H1 (cell line): ENCODE results near the gene TUBA4B. TPM values are rescaled to one million over a fixed set of nuclear protein-coding genes. Genes with fewer than 3 reads are reported as not detected.

Experiments used
- CTCF ChIA-PET: fragments of 300-600 bp; sonication (Branson Sonifier 250); formaldehyde crosslinking; loops from one replicate; lab custom pipeline; 2021; ENCODE audit not compliant: partially characterized antibody; lab: Charles Lee
- POLR2A ChIA-PET: fragments of 300-600 bp; sonication (Branson Sonifier 250); formaldehyde crosslinking; loops from one replicate; lab custom pipeline; 2021; ENCODE audit warnings: inconsistent platforms; ENCODE audit not compliant: partially characterized antibody; lab: Charles Lee
- DNase-seq, 2 experiments: peaks; one replicate each; pipeline versions ENCODE4 v3.0.0 to v3.0.0-alpha.2; 2010 to 2022; ENCODE audit warnings: low spot score in 2 of 2, low read depth in 1 of 2, mixed read lengths in 1 of 2
- FAIRE-seq: peaks from 2 replicates; lab custom pipeline; 2011; peaks lifted over from hg19 to GRCh38; lab: Jason Lieb, UNC
- H2AFZ ChIP-seq: 2 replicates; pipeline ENCODE4 v1.8.1; 2012; ENCODE audit warnings: low read length, inconsistent platforms
- H2AK5ac ChIP-seq: 2 replicates; pipeline ENCODE4 v1.6.1; 2013; ENCODE audit warnings: low read depth, low read length
- H2BK120ac ChIP-seq: replicated peaks from 2 replicates; pipeline ENCODE3; 2013; ENCODE audit warnings: low read depth, low read length, inconsistent platforms
- H2BK12ac ChIP-seq: 2 replicates; pipeline ENCODE4 v1.6.1; 2013; ENCODE audit warnings: low read depth, low read length
- H2BK15ac ChIP-seq: 2 replicates; pipeline ENCODE4 v1.6.1; 2013; ENCODE audit warnings: low read length
- H2BK20ac ChIP-seq: 2 replicates; pipeline ENCODE4 v1.6.1; 2013; ENCODE audit warnings: low read length
- H2BK5ac ChIP-seq: 2 replicates; pipeline ENCODE4 v1.6.1; 2013; ENCODE audit warnings: low read depth, low read length
- H3K14ac ChIP-seq: 2 replicates; pipeline ENCODE4 v1.6.1; 2013; ENCODE audit warnings: inconsistent platforms; ENCODE audit not compliant: insufficient read length
- H3K18ac ChIP-seq: 2 replicates; pipeline ENCODE4 v1.6.1; 2013; ENCODE audit warnings: low read length; ENCODE audit errors: extremely low read depth
- H3K23ac ChIP-seq: 2 replicates; pipeline ENCODE4 v1.6.1; 2013; ENCODE audit warnings: inconsistent platforms; ENCODE audit not compliant: insufficient read length
- H3K23me2 ChIP-seq: 2 replicates; pipeline ENCODE4 v1.6.1; 2013; ENCODE audit warnings: low read depth, low read length
- H3K27ac ChIP-seq: 2 replicates; pipeline ENCODE4 v1.6.1; 2011; ENCODE audit warnings: low read depth, low read length, inconsistent platforms
- H3K27me3 ChIP-seq, 4 experiments: replicated peaks in 1 of 4; 1 replicate in 1 of 4; 2 replicates in 3 of 4; pipeline versions ENCODE4 v1.6.1 to v1.8.1; 2011 to 2013; ENCODE audit warnings: low read length in 3 of 4, mild to moderate bottlenecking in 3 of 4, inconsistent platforms in 2 of 4, mixed read lengths in 2 of 4, moderate library complexity in 1 of 4; ENCODE audit not compliant: control insufficient read depth in 3 of 4, insufficient read depth in 3 of 4; ENCODE audit errors: extremely low read depth in 1 of 4
- H3K36me3 ChIP-seq, 4 experiments: 2 replicates each; pipeline versions ENCODE4 v1.6.1 to v1.8.1; 2011 to 2013; ENCODE audit warnings: mild to moderate bottlenecking in 4 of 4, low read length in 3 of 4, moderate library complexity in 2 of 4, control low read depth in 1 of 4, inconsistent platforms in 1 of 4; ENCODE audit not compliant: insufficient read depth in 4 of 4, control insufficient read depth in 2 of 4
- H3K4ac ChIP-seq: replicated peaks from 2 replicates; pipeline ENCODE3; 2013; ENCODE audit warnings: low read length, low read depth, mixed read lengths, inconsistent platforms; ENCODE audit not compliant: insufficient read length
- H3K4me1 ChIP-seq, 4 experiments: replicated peaks in 1 of 4; 1 replicate in 1 of 4; 2 replicates in 3 of 4; pipeline versions ENCODE4 v1.6.1 to v1.8.1; 2011 to 2013; ENCODE audit warnings: low read length in 3 of 4, inconsistent platforms in 2 of 4, mixed read lengths in 1 of 4; ENCODE audit not compliant: insufficient read depth in 4 of 4, control insufficient read depth in 3 of 4
- H3K4me2 ChIP-seq, 2 experiments: 2 replicates each; pipeline versions ENCODE4 v1.6.1 to v1.8.1; 2011 to 2013; ENCODE audit warnings: low read depth in 2 of 2, low read length in 2 of 2, control low read depth in 1 of 2, inconsistent platforms in 1 of 2, mild to moderate bottlenecking in 1 of 2; ENCODE audit not compliant: insufficient read depth in 1 of 2
- H3K4me3 ChIP-seq, 4 experiments: fragments of 200-600, 300-600 bp in 1 of 4; sonication (generic), shearing (Covaris generic), sonication (Bioruptor Twin) in 1 of 4; 2 replicates each; pipeline versions ENCODE4 v1.5.1 to v1.8.1; 2011 to 2016; ENCODE audit warnings: low read length in 4 of 4, low read depth in 3 of 4, control low read depth in 2 of 4, inconsistent platforms in 2 of 4, mild to moderate bottlenecking in 2 of 4, mixed read lengths in 1 of 4, moderate library complexity in 1 of 4; ENCODE audit not compliant: insufficient read depth in 2 of 4; ENCODE audit errors: extremely low read depth in 1 of 4
- H3K56ac ChIP-seq: replicated peaks from 2 replicates; pipeline ENCODE3; 2013; ENCODE audit warnings: low read depth, mild to moderate bottlenecking, mixed read lengths, low read length, inconsistent platforms; ENCODE audit not compliant: insufficient read length
- H3K79me1 ChIP-seq: 2 replicates; pipeline ENCODE4 v1.6.1; 2013; ENCODE audit warnings: low read depth, low read length, control low read depth
- H3K79me2 ChIP-seq, 2 experiments: 2 replicates each; pipeline versions ENCODE4 v1.6.1 to v1.8.1; 2012 to 2013; ENCODE audit warnings: low read length in 2 of 2, mild to moderate bottlenecking in 2 of 2, inconsistent platforms in 1 of 2; ENCODE audit not compliant: insufficient read depth in 2 of 2, control insufficient read depth in 1 of 2
- H3K9ac ChIP-seq, 4 experiments: replicated peaks in 1 of 4; 1 replicate in 1 of 4; 2 replicates in 3 of 4; pipeline versions ENCODE4 v1.6.1 to v1.8.1; 2011 to 2013; ENCODE audit warnings: low read depth in 3 of 4, low read length in 3 of 4, control low read depth in 2 of 4, mild to moderate bottlenecking in 2 of 4, moderate library complexity in 2 of 4, inconsistent platforms in 1 of 4; ENCODE audit errors: extremely low read depth in 1 of 4
- H3K9me3 ChIP-seq, 2 experiments: 2 replicates each; pipeline versions ENCODE4 v1.6.1 to v1.8.1; 2012 to 2013; ENCODE audit warnings: mild to moderate bottlenecking in 2 of 2, moderate library complexity in 2 of 2, control low read depth in 1 of 2, inconsistent platforms in 1 of 2, low read depth in 1 of 2, low read length in 1 of 2, mixed read lengths in 1 of 2; ENCODE audit not compliant: insufficient read depth in 2 of 2
- H4K20me1 ChIP-seq, 2 experiments: replicated peaks in 1 of 2; 2 replicates each; pipeline versions ENCODE3 to v1.8.1; 2011 to 2013; ENCODE audit warnings: inconsistent platforms in 2 of 2, low read length in 2 of 2, mild to moderate bottlenecking in 1 of 2; ENCODE audit not compliant: insufficient read depth in 2 of 2, control insufficient read depth in 1 of 2
- H4K5ac ChIP-seq: 2 replicates; pipeline ENCODE4 v1.6.1; 2013; ENCODE audit warnings: low read length, low read depth, mixed read lengths, inconsistent platforms; ENCODE audit not compliant: insufficient read length
- H4K8ac ChIP-seq: 2 replicates; pipeline ENCODE4 v1.8.0; 2013; ENCODE audit warnings: mild to moderate bottlenecking, moderate library complexity, low read length, inconsistent platforms; ENCODE audit not compliant: insufficient read depth; ENCODE audit errors: extremely low read depth
- H4K91ac ChIP-seq: replicated peaks from 2 replicates; pipeline ENCODE3; 2013; ENCODE audit warnings: low read length, mixed read lengths, inconsistent platforms; ENCODE audit not compliant: insufficient read length
- ATF3 ChIP-seq: IDR thresholded peaks from 2 replicates; pipeline ENCODE4 v1.6.1; 2011; ENCODE audit warnings: low read depth, mild to moderate bottlenecking, low read length; ENCODE audit not compliant: insufficient read depth
- CREB1 ChIP-seq: IDR thresholded peaks from 2 replicates; pipeline ENCODE4 v1.6.1; 2012; ENCODE audit warnings: inconsistent platforms
- CTBP2 ChIP-seq: IDR thresholded peaks from 2 replicates; pipeline ENCODE4 v1.7.0; 2011; ENCODE audit warnings: borderline replicate concordance, mild to moderate bottlenecking, moderate library complexity, mixed read lengths, low read length; ENCODE audit not compliant: insufficient read depth, insufficient read length
- GABPA ChIP-seq: IDR thresholded peaks from 2 replicates; pipeline ENCODE4 v1.6.1; 2011; ENCODE audit warnings: mild to moderate bottlenecking, low read length, moderate library complexity, borderline replicate concordance; ENCODE audit not compliant: insufficient read depth
- PHF8 ChIP-seq: fragments of 200-600 bp; sonication (generic); conservative IDR thresholded peaks from 2 replicates; pipeline ENCODE4 v1.7.1; 2012; ENCODE audit warnings: low read depth, mild to moderate bottlenecking, inconsistent platforms, low read length, moderate library complexity
- POLR2AphosphoS5 ChIP-seq: IDR thresholded peaks from 2 replicates; pipeline ENCODE4 v1.6.1; 2011; ENCODE audit warnings: low read depth, low read length
- RBBP5 ChIP-seq: IDR thresholded peaks from 2 replicates; pipeline ENCODE4 v1.7.1; 2012; ENCODE audit warnings: low read depth, mild to moderate bottlenecking, inconsistent platforms, low read length, moderate library complexity, borderline replicate concordance
- SP1 ChIP-seq: IDR thresholded peaks from 2 replicates; pipeline ENCODE4 v1.6.1; 2011; ENCODE audit warnings: low read depth, low read length
- SRF ChIP-seq: IDR thresholded peaks from 2 replicates; pipeline ENCODE4 v1.6.1; 2011; ENCODE audit warnings: mild to moderate bottlenecking, low read depth, low read length, moderate library complexity
- TAF1 ChIP-seq: IDR thresholded peaks from 2 replicates; pipeline ENCODE4 v1.6.1; 2011; ENCODE audit warnings: mild to moderate bottlenecking, low read depth, low read length
- TCF12 ChIP-seq: IDR thresholded peaks from 2 replicates; pipeline ENCODE4 v1.6.1; 2011; ENCODE audit warnings: low read depth, mild to moderate bottlenecking, low read length
- WGBS, 2 experiments: shearing (Covaris generic) in 1 of 2; methylation state at CpG; one replicate each; pipeline versions ENCODE4 v1.1.6 to v1.1.7; 2013 to 2015; ENCODE audit warnings: low lambda C conversion rate in 2 of 2, mixed read lengths in 2 of 2, inconsistent platforms in 1 of 2, low coverage in 1 of 2, missing lambda C conversion rate in 1 of 2; ENCODE audit not compliant: insufficient replicate concordance in 2 of 2, insufficient coverage in 1 of 2, insufficient read length in 1 of 2; ENCODE audit errors: extremely low coverage in 1 of 2, missing lambda C conversion rate in 1 of 2; 5-methylcytosine and 5-hydroxymethylcytosine counted together
- polyA plus RNA-seq, 7 experiments: library from polyadenylated mRNA; depleted of rRNA in 3 of 7; stranded (reverse) in 5 of 7; unstranded in 2 of 7; fragments of >200 nt in 5 of 7; fragments of 200-250 nt in 2 of 7; gene quantifications; 1 replicate in 5 of 7; 2 replicates in 1 of 7; 4 replicates in 1 of 7; pipeline versions ENCODE4 v1.2.1 to v1.2.3, GENCODE V29; 2011 to 2013; ENCODE audit warnings: missing spikeins in 2 of 7, mixed read lengths in 2 of 7
- total RNA-seq: library from RNA; stranded (reverse); fragmentation: NEBNext Ultra II Directional; extraction: Animal tissue kit (Norgen Biotek cat#: 25700); gene quantifications from 2 replicates; pipeline ENCODE4 v1.2.1, GENCODE V29; 2021

TUBA4B gene
- total and polyA plus RNA-seq, 2 of the 8 experiments (the other 6 are each of a cell fraction or from before 2014, with no cell fraction given), result 0.08 to 0.24 TPM

GRCh38 chr2:219213026-219213415 lies 40.0 kb upstream of the TUBA4B start:
- Histone ChIP-seq H3K79me2 (no peaks in the 10 kb centered on the region), H2AK5ac (no peak overlapping the region), H3K56ac (no peak overlapping the region), H2BK20ac (no peak overlapping the region), H3K23me2 (peaks cover 2% of the 10 kb centered on the region), H4K5ac (no peak overlapping the region), H2BK15ac (no peak overlapping the region), H2BK120ac (no peak overlapping the region), H3K36me3 (peaks cover 14 to 57% (median 29%) of the 10 kb centered on the region in 4 experiments), H3K9me3 (no peaks in the 10 kb centered on the region), H3K27ac (no peak overlapping the region), H3K79me1 (no peaks in the 10 kb centered on the region), H3K14ac (no peak overlapping the region), H3K18ac (no peak overlapping the region), H4K20me1 (peaks cover 0 to 2% of the 10 kb centered on the region in 2 experiments), H4K8ac (no peak overlapping the region), H3K4me3 (no peak overlapping the region), H2BK5ac (no peak overlapping the region), H3K4me2 (no peak overlapping the region), H3K27me3 (no peaks in the 10 kb centered on the region), H2BK12ac (no peak overlapping the region), H4K91ac (no peak overlapping the region), H2AFZ (no peak overlapping the region), H3K4ac (no peak overlapping the region), H3K4me1 (peaks cover 0 to 2% (median 0%) of the 10 kb centered on the region in 4 experiments; a peak in 2 of 7 replicates), H3K9ac (no peak overlapping the region), H3K23ac (no peak overlapping the region)
- CTCF ChIA-PET, result interaction anchor here (0.9 to 1.1 kb wide), 2 partner anchors 41 to 64 kb away, joined by 4 read pairs; no protein-coding TSS in a partner anchor
- DNase-seq (no peak), FAIRE-seq (no peak)
- TF ChIP-seq SP1 (no peak), CREB1 (no peak), TCF12 (no peak), CTBP2 (no peak), PHF8 (no peak), SRF (no peak), GABPA (no peak), ATF3 (no peak), TAF1 (no peak), POLR2AphosphoS5 (no peak), RBBP5 (no peak)
- POLR2A ChIA-PET, result interaction anchor here (0.6 to 1.5 kb wide), 7 partner anchors 11 to 50 kb away, joined by 3 to 7 read pairs (median 3); partner anchors contain the start of genes ANKZF1, ATG9A, GLB1L and STK16
- WGBS, 2 experiments, result 98% methylated on average over 8 of the region's 8 CpGs; no CpG with 5 or more reads in 1 of the 2 experiments
